Measurements from ENCODE around the gene NRIP2. TPM values are rescaled to one million over a fixed set of nuclear protein-coding genes. Genes with fewer than 3 reads are reported as not detected.
A peak's percentile ranks its signal among the peaks of the same experiment; 100 is the strongest.

The NRIP2 gene
- total and polyA plus RNA-seq, 7 donors, result 0.33 to 10.0 (median 1.3) TPM; not detected in 1

- H3K9me3 ChIP-seq, result no peaks in the 10 kb centered on the region
- H3K4me1 ChIP-seq, result peaks cover 0 to 23% (median 18%) of the 10 kb centered on the region in 4 donors
- H3K27me3 ChIP-seq, result no peaks in the 10 kb centered on the region
- intact Hi-C loops (cut with DNase I), result loop anchor here (5.0 kb wide), 1 partner anchor 79 kb away; the partner anchor contains the start of gene TULP3
- WGBS, 2 donors, result 10 to 17% methylated on average over 10 of the region's 10 CpGs
- peaks cover 6 to 31% (median 16%) of the 10 kb centered on the region in 4 donors for H3K36me3 ChIP-seq
- TF ChIP-seq POLR2A (IDR thresholded peaks at IDR 0.05), result no peak
- peak; percentile 23 to 74 (median 53) for TF ChIP-seq CTCF (IDR thresholded peaks at IDR 0.05)
- no peak for TF ChIP-seq POLR2AphosphoS5 (IDR thresholded peaks at IDR 0.05)
- TF ChIP-seq EP300 (IDR thresholded peaks at IDR 0.05), result no peak
- no peak for DNase-seq
- H3K4me3 ChIP-seq, result peak overlapping the region; percentile 70 to 85 (median 75)
- H3K27ac ChIP-seq, result peak overlapping the region; percentile 92 to 96 (median 94)
These were observed 21.3 kb downstream of the NRIP2 start for GRCh38 chr12:2813214-2814185.

- DNase-seq, result peak; percentile 99
These were observed 22.3 kb downstream of the NRIP2 start, which contains the start of gene ITFG2 for GRCh38 chr12:2812290-2813213. Gene ITFG2, plus strand, starts transcription at chr12:2812668. Its CDS starts 93 bp downstream, at chr12:2812761.

GRCh38 chr12:2811801-2812200, 23.0 kb downstream of the NRIP2 start:
- DNase-seq, result no peak
- WGBS, 2 donors, result 34 to 75% methylated on average over 5 of the region's 5 CpGs
- intact Hi-C loops (cut with DNase I), result loop anchor here (5.0 kb wide), 1 partner anchor 80 kb away; the partner anchor contains the start of gene TULP3
- H3K4me1 ChIP-seq, result peaks cover 0 to 23% (median 18%) of the 10 kb centered on the region in 4 donors
- H3K27me3 ChIP-seq, result no peaks in the 10 kb centered on the region
- H3K9me3 ChIP-seq, result no peaks in the 10 kb centered on the region
- H3K36me3 ChIP-seq, result peaks cover 0 to 14% (median 3%) of the 10 kb centered on the region in 4 donors
- TF ChIP-seq POLR2A (IDR thresholded peaks at IDR 0.05) (no peak), POLR2AphosphoS5 (IDR thresholded peaks at IDR 0.05) (no peak), EP300 (IDR thresholded peaks at IDR 0.05) (no peak), CTCF (IDR thresholded peaks at IDR 0.05) (no peak)
- peak overlapping the region; percentile 70 to 85 (median 75) for H3K4me3 ChIP-seq
- H3K27ac ChIP-seq, result peak overlapping the region; percentile 92 to 96 (median 94)

More at GRCh38 chr12:2812290-2813213, 22.3 kb downstream of the NRIP2 start, which contains the start of gene ITFG2:
- H3K27ac ChIP-seq, result peak within 1 kb of the TSS; percentile 92 to 96 (median 94)
- TF ChIP-seq EP300 (IDR thresholded peaks at IDR 0.05), result peak in 1 of 4 donors; percentile 9
- TF ChIP-seq CTCF (IDR thresholded peaks at IDR 0.05), result no peak
- TF ChIP-seq POLR2A (IDR thresholded peaks at IDR 0.05), result peak; percentile 43 to 92
- peak; percentile 86 to 95 (median 92) for TF ChIP-seq POLR2AphosphoS5 (IDR thresholded peaks at IDR 0.05)
- intact Hi-C loops (cut with DNase I), result loop anchor here (5.0 kb wide), 1 partner anchor 80 kb away; the partner anchor contains the start of gene TULP3
- H3K36me3 ChIP-seq, result peaks cover 0 to 22% (median 7%) of the 10 kb centered on the region in 4 donors
- peaks cover 0 to 23% (median 18%) of the 10 kb centered on the region in 4 donors for H3K4me1 ChIP-seq
- H3K27me3 ChIP-seq, result no peaks in the 10 kb centered on the region
- 0 to 1% methylated on average over 48 of the region's 48 CpGs for WGBS, 2 donors
- no peaks in the 10 kb centered on the region for H3K9me3 ChIP-seq
- H3K4me3 ChIP-seq, result peak within 1 kb of the TSS; percentile 70 to 85 (median 75)

GRCh38 chr12:2806700-2807099, 28.1 kb downstream of the NRIP2 start:
- DNase-seq, result no peak

More at GRCh38 chr12:2806700-2807099, 28.1 kb downstream of the NRIP2 start:
- Histone ChIP-seq H3K27ac (no peak overlapping the region), H3K36me3 (peaks cover 5 to 31% (median 13%) of the 10 kb centered on the region in 4 donors), H3K4me1 (peaks cover 0 to 30% (median 20%) of the 10 kb centered on the region in 4 donors), H3K4me3 (no peak overlapping the region), H3K9me3 (no peaks in the 10 kb centered on the region), H3K27me3 (no peaks in the 10 kb centered on the region)
- WGBS, 2 donors, result 88 to 90% methylated on average over 6 of the region's 6 CpGs
- intact Hi-C loops (cut with DNase I), result no loop called here
- TF ChIP-seq POLR2A (IDR thresholded peaks at IDR 0.05) (no peak), EP300 (IDR thresholded peaks at IDR 0.05) (no peak), CTCF (IDR thresholded peaks at IDR 0.05) (no peak), POLR2AphosphoS5 (IDR thresholded peaks at IDR 0.05) (no peak)
